DMS114 treated with DMSO at 0.1 percent for 48 hours (cell line): ENCODE results near the gene CBR3.

ENCODE experiments used
- DNase-seq: peaks from one replicate; lab custom pipeline; 2025; ENCODE audit not compliant: unreplicated experiment; lab: John Stamatoyannopoulos, UW

Gene CBR3

GRCh38 chr21:36155603-36156338 lies 20.9 kb downstream of the CBR3 start:
- no peak for DNase-seq

GRCh38 chr21:36156339-36156814 lies 21.5 kb downstream of the CBR3 start:
- peak; percentile 84 for DNase-seq

- no peak for DNase-seq
Observed at GRCh38 chr21:36156815-36157670, 22.2 kb downstream of the CBR3 start, which contains the start of gene DOP1B. DOP1B (plus strand) TSS chr21:36156824; CDS start chr21:36164734, 7,910 bp downstream.

- DNase-seq = no peak
Observed at GRCh38 chr21:36159356-36159921, 24.6 kb downstream of the CBR3 start.

- DNase-seq = no peak
Observed at GRCh38 chr21:36160850-36161178, 25.9 kb downstream of the CBR3 start.

- no peak for DNase-seq
Observed at GRCh38 chr21:36162631-36163030, 27.8 kb downstream of the CBR3 start.

GRCh38 chr21:36163750-36164741 lies 29.2 kb downstream of the CBR3 start:
- DNase-seq = no peak

GRCh38 chr21:36165356-36165755 lies 30.5 kb downstream of the CBR3 start:
- DNase-seq = no peak

GRCh38 chr21:36166705-36167104 lies 31.8 kb downstream of the CBR3 start:
- DNase-seq = no peak

- no peak for DNase-seq
Observed at GRCh38 chr21:36167541-36167940, 32.7 kb downstream of the CBR3 start.

GRCh38 chr21:36169470-36170128 lies 34.7 kb downstream of the CBR3 start:
- no peak for DNase-seq

- DNase-seq = no peak
Observed at GRCh38 chr21:36170823-36171222, 35.9 kb downstream of the CBR3 start.

- no peak for DNase-seq
Observed at GRCh38 chr21:36171336-36171735, 36.5 kb downstream of the CBR3 start.

GRCh38 chr21:36171741-36172331 lies 37.0 kb downstream of the CBR3 start:
- no peak for DNase-seq

- no peak for DNase-seq
Observed at GRCh38 chr21:36174780-36175179, 39.9 kb downstream of the CBR3 start.

- no peak for DNase-seq
Observed at GRCh38 chr21:36175771-36176565, 41.1 kb downstream of the CBR3 start.

- no peak for DNase-seq
Observed at GRCh38 chr21:36178349-36178748, 43.5 kb downstream of the CBR3 start.

GRCh38 chr21:36179145-36179544 lies 44.3 kb downstream of the CBR3 start:
- DNase-seq = no peak

- no peak for DNase-seq
Observed at GRCh38 chr21:36180963-36181362, 46.1 kb downstream of the CBR3 start.
